GM18858 (cell line): ENCODE results near the gene ZNF335.

ENCODE experiments used
- ATAC-seq: cut with Tn5 transposase; IDR thresholded peaks from one replicate; pipeline ENCODE4 v1.9.1; 2021; ENCODE audit not compliant: unreplicated experiment

Gene ZNF335, protein sequence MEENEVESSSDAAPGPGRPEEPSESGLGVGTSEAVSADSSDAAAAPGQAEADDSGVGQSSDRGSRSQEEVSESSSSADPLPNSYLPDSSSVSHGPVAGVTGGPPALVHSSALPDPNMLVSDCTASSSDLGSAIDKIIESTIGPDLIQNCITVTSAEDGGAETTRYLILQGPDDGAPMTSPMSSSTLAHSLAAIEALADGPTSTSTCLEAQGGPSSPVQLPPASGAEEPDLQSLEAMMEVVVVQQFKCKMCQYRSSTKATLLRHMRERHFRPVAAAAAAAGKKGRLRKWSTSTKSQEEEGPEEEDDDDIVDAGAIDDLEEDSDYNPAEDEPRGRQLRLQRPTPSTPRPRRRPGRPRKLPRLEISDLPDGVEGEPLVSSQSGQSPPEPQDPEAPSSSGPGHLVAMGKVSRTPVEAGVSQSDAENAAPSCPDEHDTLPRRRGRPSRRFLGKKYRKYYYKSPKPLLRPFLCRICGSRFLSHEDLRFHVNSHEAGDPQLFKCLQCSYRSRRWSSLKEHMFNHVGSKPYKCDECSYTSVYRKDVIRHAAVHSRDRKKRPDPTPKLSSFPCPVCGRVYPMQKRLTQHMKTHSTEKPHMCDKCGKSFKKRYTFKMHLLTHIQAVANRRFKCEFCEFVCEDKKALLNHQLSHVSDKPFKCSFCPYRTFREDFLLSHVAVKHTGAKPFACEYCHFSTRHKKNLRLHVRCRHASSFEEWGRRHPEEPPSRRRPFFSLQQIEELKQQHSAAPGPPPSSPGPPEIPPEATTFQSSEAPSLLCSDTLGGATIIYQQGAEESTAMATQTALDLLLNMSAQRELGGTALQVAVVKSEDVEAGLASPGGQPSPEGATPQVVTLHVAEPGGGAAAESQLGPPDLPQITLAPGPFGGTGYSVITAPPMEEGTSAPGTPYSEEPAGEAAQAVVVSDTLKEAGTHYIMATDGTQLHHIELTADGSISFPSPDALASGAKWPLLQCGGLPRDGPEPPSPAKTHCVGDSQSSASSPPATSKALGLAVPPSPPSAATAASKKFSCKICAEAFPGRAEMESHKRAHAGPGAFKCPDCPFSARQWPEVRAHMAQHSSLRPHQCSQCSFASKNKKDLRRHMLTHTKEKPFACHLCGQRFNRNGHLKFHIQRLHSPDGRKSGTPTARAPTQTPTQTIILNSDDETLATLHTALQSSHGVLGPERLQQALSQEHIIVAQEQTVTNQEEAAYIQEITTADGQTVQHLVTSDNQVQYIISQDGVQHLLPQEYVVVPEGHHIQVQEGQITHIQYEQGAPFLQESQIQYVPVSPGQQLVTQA (N-terminal part only)

DNA sequence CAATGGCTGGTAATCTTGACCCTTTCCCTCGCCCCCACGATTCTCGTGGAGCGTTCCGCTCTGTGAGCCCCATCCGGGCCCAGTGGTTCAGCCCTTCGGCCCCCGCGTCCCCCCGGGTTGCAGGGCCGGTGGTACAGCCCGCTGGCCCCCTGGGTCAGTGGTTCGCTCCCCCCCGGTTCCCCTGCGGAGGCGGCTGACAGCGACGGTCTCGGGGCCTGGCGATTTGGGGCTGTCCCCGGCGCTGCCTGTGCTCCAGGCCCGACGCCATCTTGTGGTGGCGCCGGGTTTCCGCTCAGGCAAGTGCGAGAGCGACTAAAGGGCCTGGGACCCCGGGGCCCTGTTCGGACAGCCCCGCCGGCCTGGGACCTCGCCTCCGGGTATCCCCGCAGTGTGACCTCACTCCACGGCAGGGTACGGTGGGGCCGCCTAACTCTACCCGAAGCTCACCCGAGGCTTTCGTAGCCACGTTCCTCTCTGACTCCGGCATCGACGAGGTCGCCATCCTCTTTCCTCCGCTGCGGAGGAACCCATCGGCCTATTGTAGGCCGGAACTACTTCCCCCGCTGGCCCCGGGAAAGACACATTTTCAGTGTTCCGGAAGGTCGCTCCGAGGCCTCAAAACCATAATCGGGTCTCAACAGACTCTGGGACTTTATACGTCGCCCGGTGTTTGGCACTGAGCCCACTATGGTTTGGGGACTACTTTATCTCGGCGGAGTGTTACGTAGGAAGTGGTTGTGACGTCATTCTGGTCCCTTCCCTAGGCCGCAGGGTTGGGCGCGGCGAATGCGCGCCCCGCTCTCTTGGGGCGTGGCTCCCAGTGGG is at the start of gene ZNF335:
Gene ZNF335, minus strand, starts transcription at position 529 of the 825 bp plus-strand sequence. CDS start 793 bp downstream, outside the sequence.
- peak; percentile 47 for ATAC-seq

DNA sequence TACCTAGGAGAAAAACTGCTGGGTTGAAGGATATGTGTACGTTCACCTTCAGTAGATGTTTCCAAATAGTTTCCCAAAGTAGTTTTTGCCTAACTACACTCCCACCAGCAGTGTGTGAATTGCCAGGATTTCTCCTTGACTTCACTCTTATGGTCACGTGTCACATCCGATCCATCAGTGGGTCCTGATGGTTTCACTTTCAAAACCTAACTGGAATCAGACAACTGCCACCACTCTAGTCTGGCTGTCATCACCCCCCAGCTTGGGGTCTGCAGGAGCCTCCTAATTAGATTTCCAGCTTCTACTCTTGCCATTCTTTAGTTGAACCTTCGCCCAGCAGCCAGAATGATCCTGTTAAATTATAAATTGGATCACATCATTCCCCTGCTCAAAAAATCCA is 48.6 kb upstream of the ZNF335 start:
- no peak for ATAC-seq

DNA sequence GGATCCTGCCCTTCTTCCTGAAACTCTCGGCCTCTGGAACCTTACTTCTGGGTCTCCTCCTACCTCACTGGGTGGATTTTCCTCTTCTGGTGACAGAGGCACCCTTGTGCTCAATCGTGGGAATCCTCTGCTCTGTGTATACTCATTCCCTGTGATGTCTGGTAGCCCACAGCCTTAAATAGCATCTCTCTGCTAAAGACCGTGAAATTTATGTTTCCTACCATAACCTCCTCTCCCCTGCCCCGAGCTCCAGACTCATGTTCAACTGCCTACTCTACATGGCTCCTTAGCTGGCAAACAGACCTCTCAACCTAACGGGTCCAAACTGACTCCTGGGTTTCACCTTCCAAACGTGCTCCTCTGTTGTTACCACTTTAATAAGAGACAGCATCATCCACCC is 46.6 kb upstream of the ZNF335 start:
- ATAC-seq: no peak

DNA sequence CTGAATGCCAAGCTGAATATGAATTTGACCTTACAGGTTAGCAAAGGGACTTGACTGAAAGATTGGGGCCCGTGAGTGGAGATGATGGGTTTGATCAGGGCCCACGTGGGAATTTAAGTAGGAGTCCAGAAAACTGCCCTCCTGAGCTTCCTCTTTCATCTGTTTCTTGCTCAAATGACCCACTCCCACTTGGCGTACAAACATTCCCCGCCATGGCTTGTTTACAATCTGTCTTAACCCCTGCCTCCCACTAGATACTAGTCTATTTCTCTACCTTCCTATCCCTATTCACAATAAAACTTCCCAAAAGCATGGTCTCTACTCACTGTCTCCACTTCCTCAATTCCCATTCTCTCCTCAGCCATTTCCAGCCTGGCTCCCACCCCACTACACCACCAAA is 46.1 kb upstream of the ZNF335 start:
- ATAC-seq: no peak

DNA sequence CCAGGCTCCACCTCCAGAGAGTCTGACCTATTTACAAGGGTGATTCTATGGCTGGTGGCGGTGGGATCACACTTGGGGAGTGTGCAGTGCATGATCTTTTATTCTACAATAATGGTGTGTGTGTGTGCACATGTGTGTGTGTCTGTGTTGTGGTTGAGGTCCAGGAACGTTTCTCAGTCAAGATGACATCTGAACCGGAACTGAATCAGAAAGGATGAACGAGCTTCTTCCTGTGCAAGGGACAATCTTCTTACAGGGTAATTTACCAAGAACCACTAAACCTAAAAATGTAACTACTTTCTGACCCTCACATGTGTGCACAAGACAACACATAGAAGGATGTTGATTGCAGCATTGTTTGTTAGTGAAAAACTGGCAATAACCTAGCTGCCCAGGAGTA is 45.3 kb upstream of the ZNF335 start:
- no peak for ATAC-seq

DNA sequence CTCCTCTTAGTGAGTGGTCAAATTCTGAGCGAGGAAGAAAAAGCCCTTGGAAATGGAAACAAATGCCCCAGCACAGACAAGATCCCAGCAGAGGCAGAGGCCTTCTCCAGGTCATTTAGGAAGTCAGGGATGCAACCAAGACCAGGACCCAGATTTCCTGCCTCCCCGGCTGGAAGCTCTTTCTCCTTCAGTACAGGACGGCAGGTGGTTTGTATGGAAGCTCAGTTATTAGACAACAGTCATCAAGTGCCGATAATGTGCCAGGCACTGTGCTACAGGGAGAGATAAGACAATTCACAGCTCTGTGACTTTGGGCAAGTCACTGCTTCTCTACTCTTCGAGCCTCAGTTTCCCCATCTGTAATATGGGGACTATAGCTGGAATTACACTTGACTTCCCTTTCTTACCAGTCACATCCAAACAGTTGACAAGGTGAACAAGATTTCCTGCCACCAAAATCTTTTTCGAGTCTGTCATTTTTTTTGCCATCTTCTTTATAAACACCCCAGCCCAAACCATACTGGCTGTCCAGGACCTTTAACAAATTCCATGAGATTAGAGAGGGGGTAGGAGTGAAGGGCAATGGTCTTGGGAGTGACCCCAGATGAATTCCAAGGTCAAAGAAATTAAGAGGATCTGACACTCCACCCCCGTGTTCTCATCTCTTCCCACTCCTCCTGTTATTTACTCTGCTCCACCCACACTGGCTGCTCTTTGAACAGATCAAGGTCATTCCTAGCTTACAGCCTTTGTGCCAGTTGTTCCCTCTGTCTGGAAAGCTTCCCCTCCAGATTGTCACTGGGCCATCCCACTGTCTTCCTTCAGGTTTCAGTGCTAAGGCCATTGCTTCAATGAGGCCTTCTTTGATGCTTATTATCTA is 42.8 kb upstream of the ZNF335 start:
- no peak for ATAC-seq

DNA sequence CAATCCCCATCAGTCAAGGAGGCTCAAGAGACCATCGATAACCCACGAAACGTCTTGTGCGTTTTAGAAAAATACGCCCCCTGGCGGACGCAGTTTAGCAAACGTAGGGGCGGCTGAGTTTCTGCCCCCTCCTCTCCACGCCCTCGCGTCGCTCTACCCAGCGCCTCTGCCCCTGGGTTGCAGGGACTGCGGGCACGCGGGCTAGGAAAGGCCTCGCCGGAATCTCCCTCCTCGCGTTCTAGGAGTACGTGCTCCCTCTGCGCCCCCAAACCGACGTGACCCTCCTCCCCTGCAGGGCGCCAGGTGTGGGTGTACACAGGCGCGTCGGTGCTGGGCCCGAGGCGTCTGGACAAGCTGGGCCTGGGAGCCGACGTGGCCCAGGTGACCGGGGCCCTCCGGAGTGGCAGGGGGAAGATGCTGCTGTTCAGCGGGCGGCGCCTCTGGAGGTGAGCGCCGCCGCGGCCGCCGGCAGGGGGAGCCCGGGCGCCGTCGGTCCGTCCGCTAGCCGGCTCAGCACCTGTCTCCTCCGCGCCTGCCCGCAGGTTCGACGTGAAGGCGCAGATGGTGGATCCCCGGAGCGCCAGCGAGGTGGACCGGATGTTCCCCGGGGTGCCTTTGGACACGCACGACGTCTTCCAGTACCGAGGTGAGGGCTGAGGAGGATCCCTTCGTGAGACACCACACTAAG is 42.0 kb upstream of the ZNF335 start:
- no peak for ATAC-seq

DNA sequence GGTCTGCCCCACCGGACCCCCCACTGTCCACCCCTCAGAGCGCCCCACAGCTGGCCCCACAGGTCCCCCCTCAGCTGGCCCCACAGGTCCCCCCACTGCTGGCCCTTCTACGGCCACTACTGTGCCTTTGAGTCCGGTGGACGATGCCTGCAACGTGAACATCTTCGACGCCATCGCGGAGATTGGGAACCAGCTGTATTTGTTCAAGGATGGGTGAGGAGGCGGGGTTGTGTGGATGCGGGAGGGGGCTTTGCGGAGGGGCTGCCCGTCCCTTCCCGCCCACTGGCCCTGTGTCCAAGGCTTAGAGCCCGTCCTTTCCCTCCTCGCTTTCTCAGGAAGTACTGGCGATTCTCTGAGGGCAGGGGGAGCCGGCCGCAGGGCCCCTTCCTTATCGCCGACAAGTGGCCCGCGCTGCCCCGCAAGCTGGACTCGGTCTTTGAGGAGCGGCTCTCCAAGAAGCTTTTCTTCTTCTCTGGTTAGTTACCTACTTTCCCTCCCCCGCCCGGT is 41.4 kb upstream of the ZNF335 start:
- ATAC-seq: no peak

DNA sequence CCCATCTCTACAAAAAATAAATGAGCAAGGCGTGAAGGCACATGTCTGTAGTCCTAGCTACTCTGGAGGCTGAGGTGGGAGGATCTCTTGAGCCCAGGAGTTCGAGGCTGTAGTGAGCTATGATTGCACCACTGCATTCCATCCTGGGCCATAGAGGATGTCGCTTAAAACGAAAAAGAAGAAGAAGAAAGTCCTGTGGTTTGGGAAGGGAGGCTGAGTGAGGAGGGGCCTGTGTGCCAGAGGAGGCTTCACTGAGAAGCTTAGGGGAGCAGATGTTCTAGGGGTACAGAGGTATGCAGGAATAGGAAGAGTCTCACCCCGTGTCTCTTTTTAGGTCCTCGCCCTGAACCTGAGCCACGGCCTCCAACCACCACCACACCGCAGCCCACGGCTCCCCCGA is 40.9 kb upstream of the ZNF335 start:
- no peak for ATAC-seq

DNA sequence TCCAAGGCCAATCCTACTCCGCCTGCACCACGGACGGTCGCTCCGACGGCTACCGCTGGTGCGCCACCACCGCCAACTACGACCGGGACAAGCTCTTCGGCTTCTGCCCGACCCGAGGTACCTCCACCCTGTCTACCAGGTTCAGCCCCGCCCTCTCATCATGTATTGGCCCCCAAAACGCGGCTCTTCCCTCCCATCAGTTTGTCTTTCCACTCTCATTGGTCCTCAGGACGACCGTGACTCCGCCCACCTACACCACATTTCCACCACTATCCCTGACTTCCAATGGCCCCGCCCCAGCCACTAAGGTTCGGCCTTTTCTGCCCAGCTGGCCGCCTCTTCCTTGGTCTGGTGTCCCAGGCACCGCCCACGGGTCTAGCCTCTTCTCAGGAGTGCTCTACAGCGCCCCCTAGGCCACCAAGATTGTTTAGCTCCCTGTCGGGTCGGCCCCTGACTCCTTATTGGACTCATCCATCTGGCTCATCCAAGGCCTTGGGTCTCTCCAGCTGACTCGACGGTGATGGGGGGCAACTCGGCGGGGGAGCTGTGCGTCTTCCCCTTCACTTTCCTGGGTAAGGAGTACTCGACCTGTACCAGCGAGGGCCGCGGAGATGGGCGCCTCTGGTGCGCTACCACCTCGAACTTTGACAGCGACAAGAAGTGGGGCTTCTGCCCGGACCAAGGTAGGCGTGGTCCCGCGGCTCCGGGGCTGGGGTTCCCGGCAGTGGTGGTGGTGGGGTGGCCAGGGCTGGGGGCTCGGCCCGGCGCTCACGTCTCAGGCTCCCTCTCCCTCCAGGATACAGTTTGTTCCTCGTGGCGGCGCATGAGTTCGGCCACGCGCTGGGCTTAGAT is 39.9 kb upstream of the ZNF335 start:
- ATAC-seq: no peak

DNA sequence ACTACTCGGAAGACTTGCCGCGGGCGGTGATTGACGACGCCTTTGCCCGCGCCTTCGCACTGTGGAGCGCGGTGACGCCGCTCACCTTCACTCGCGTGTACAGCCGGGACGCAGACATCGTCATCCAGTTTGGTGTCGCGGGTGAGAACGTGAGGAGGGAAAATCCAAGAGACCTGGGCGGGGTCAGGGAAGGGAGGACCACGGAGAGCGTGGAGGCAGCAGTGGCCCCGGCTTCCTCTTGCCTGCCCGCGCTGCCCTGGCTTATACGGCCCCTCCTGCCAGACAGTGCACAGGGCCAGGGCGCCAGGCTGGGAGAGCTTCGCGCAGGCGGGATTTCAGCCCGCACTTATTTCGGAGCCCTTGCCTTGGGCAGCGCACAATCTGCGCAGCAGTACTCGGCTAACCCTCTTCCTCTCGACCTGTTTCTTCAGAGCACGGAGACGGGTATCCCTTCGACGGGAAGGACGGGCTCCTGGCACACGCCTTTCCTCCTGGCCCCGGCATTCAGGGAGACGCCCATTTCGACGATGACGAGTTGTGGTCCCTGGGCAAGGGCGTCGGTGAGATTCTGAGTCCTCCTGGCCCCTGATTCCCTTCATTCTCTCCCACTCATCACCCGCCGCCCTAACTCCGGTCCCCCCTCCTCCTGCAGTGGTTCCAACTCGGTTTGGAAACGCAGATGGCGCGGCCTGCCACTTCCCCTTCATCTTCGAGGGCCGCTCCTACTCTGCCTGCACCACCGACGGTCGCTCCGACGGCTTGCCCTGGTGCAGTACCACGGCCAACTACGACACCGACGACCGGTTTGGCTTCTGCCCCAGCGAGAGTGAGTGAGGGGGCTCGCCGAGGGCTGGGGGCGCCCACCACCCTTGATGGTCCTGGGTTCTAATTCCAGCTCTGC is 38.7 kb upstream of the ZNF335 start:
- no peak for ATAC-seq

DNA sequence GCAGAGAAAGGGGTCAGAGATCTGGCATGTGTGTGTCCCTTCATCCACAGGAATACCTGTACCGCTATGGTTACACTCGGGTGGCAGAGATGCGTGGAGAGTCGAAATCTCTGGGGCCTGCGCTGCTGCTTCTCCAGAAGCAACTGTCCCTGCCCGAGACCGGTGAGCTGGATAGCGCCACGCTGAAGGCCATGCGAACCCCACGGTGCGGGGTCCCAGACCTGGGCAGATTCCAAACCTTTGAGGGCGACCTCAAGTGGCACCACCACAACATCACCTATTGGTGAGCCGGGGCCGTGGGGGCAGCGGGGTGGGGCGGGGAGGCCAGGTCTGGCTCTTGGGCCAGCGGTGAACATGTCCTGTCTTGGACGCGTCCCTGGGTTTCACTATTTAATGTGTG is 37.8 kb upstream of the ZNF335 start:
- ATAC-seq: no peak

DNA sequence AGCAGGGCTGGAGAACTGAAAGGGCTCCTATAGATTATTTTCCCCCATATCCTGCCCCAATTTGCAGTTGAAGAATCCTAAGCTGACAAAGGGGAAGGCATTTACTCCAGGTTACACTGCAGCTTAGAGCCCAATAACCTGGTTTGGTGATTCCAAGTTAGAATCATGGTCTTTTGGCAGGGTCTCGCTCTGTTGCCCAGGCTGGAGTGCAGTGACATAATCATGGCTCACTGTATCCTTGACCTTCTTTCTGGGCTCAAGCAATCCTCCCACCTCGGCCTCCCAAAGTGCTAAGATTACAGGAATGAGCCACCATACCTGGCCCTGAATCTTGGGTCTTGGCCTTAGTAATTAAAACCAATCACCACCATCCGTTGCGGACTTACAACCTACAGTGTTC is 35.7 kb upstream of the ZNF335 start:
- ATAC-seq: no peak

DNA sequence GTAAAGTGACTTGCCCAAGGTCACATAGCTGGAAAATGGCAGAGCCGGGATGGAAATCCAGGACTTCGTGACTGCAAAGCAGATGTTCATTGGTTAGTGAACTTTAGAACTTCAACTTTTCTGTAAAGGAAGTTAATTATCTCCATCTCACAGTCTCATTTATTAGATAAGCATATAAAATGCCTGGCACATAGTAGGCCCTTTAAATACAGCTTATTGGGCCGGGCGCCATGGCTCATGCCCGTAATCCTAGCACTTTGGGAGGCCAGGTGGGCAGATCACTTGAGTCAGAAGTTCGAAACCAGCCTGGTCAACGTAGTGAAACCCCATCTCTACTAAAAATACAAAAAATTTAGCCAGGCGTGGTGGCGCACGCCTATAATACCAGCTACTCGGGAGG is 35.0 kb upstream of the ZNF335 start:
- no peak for ATAC-seq

DNA sequence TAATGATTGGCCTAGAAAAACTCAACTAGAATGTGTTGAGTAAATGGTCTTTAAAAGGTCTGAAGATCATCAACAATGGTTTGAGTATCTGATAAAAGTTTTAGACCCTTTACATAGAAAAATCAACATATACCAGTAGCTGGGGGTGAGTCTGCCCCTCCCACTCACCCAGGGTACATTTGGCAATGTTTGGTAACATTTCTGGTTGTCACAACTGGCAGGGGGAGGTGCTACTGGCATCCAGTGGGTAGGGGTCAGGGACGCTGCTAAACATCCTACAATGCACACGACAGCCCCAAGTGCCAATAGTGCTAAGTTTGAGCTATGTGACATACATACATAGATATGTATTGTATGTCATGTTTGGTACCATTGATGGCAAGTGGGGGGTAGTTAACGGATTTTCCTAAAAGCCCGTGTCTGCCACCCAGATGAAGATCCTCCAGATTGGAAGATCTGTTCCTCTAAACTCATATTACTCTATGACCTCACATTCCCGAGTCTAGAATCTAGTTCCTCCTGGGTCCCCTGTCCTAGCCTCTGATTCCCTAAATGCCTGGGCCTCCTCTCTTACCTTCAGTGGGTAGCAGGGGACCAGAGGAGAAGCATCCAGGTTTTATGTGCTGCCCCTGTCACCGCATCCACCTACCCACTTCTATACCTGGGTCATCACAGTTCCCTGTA is 34.2 kb upstream of the ZNF335 start:
- no peak for ATAC-seq

DNA sequence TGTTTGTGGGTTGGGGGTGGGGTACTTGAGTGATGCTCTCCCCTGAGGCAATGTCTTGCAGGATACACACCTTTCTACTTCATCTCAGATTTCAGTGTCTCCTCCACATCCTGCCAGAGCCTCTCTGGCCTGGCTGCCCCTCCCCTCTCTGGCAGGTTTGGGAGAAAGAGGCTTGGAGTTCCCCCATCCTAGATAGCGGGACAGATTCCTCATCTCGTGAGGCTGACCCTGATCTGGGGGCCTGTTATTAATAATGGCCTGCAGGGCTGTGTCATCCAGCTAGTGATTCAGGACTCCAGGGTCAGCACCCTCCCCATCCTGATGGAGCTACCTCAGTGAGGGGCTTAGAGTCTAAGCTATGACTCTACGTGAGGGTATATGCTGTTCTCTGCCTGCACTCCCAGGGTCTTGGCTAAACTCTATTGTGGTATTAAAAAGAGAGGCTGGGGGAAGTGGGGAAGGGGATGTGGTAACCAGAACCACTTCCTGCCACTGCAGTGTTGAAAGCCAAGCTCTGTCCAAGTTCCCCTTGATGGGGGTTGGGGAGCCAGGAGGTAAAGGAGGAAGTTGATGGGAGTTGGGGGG is 33.0 kb upstream of the ZNF335 start:
- ATAC-seq: no peak
